Esophagus (tissue), 2 donors: ENCODE measurements around the gene MAPK13. TPM values are rescaled to one million over a fixed set of nuclear protein-coding genes. Genes with fewer than 3 reads are reported as not detected.

Source experiments
- H3K27ac ChIP-seq, 2 donors: one replicate each; pipeline ENCODE4 v1.5.1; 2013; ENCODE audit warnings: low read depth in 2 of 2, mild to moderate bottlenecking in 2 of 2, inconsistent platforms in 1 of 2, low read length in 1 of 2, moderate library complexity in 1 of 2
- H3K27me3 ChIP-seq, 2 donors: one replicate each; pipeline ENCODE4 v1.6.1; 2013; ENCODE audit warnings: low read length in 2 of 2, control low read depth in 1 of 2, mild to moderate bottlenecking in 1 of 2; ENCODE audit not compliant: insufficient read depth in 2 of 2, control insufficient read depth in 1 of 2
- H3K36me3 ChIP-seq, 2 donors: one replicate each; pipeline ENCODE4 v1.6.1; 2013; ENCODE audit warnings: low read length in 1 of 2; ENCODE audit not compliant: control insufficient read depth in 2 of 2, insufficient read depth in 2 of 2
- H3K4me1 ChIP-seq, 2 donors: one replicate each; pipeline ENCODE4 v1.6.1; 2013; ENCODE audit warnings: low read length in 1 of 2; ENCODE audit not compliant: control insufficient read depth in 2 of 2, insufficient read depth in 2 of 2
- H3K4me3 ChIP-seq, 2 donors: one replicate each; pipeline ENCODE4 v1.5.1; 2013; ENCODE audit warnings: low read length in 2 of 2, mild to moderate bottlenecking in 2 of 2, low read depth in 1 of 2, moderate library complexity in 1 of 2
- H3K9me3 ChIP-seq, 2 donors: one replicate each; pipeline ENCODE4 v1.6.1; 2013; ENCODE audit warnings: mild to moderate bottlenecking in 2 of 2, low read depth in 1 of 2, low read length in 1 of 2, moderate library complexity in 1 of 2; ENCODE audit not compliant: control insufficient read depth in 2 of 2, insufficient read depth in 1 of 2
- WGBS, 2 donors: extraction: QIAGEN DNeasy Blood & Tissue Kit; methylation state at CpG; one replicate each; pipeline ENCODE4 v1.1.7; 2013; 5-methylcytosine and 5-hydroxymethylcytosine counted together
- polyA plus RNA-seq, 2 donors: library from polyadenylated mRNA; stranded (reverse); fragments of 200-250 nt; gene quantifications; one replicate each; pipeline ENCODE4 v1.2.3, GENCODE V29; 2013
- donor health status: healthy with polysubstance abuse.
- donor health status: Bipolar disorder and iron deficiency.

The MAPK13 gene
- polyA plus RNA-seq, 2 donors: 53.3 to 91.8 TPM

GRCh38 chr6:36113703-36114102 lies 16.6 kb upstream of the MAPK13 start:
- H3K4me1 ChIP-seq: peaks cover 0 to 4% of the 10 kb centered on the region in 2 donors
- H3K9me3 ChIP-seq: no peaks in the 10 kb centered on the region
- H3K27ac ChIP-seq: no peak overlapping the region
- 61 to 83% methylated on average over 2 of the region's 2 CpGs for WGBS, 2 donors
- H3K27me3 ChIP-seq: no peaks in the 10 kb centered on the region
- H3K4me3 ChIP-seq: no peak overlapping the region
- peaks cover 5 to 6% of the 10 kb centered on the region in 2 donors for H3K36me3 ChIP-seq

DNA sequence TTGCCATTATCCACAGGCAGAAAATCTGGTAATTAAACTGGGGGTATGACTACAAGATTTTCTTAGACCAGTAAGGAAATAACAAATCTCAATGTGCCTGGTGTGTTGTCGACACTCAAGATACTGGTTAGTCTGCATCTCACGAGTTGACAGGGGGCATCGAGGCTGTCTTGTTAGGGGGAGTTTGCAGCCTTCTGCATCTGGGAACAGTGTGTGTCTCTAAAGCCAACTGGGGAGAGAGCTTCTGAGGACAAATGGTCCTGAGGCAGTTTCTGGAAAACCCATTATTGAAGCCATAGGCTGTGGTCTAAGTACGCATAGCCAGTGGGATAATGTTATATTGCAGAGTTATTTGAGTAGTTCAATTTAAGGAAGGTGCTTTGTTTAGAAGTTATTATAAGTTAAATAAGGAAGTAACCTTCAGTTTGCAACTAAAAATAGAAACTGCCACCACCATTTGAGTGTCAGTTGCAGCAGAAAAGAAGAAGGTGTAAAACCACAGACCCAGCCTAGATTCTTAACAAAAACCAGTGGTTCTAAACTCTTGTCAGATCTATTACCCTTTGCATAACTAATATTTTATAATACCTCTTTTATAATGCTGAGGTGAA lies 15.4 kb upstream of the MAPK13 start:
- Histone ChIP-seq H3K27me3 (no peaks in the 10 kb centered on the region), H3K4me3 (no peak overlapping the region), H3K9me3 (no peaks in the 10 kb centered on the region), H3K27ac (no peak overlapping the region), H3K36me3 (peaks cover 5% of the 10 kb centered on the region in 2 donors), H3K4me1 (peaks cover 0 to 4% of the 10 kb centered on the region in 2 donors)
- WGBS, 2 donors: 67 to 74% methylated on average over 4 of the region's 4 CpGs

DNA sequence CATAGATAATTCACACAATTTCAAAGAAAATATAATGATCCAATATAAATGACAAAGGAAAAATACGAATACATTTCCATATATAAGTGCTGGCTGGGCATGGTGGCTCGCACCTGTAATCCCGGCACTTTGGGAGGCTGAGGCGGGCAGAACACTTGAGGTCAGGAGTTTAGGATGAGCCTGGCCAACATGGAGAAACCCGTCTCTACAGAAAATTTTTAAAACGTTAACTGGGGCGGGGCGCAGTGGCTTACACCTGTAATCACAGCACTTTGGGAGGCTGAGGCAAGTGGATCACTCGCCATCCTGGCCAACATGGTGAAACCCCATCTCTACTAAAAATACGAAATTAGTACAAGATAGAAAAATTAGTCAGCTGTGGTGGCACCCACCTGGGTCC lies 14.9 kb upstream of the MAPK13 start:
- Histone ChIP-seq H3K27ac (no peak overlapping the region), H3K9me3 (no peaks in the 10 kb centered on the region), H3K4me1 (peaks cover 0 to 7% of the 10 kb centered on the region in 2 donors), H3K27me3 (no peaks in the 10 kb centered on the region), H3K36me3 (peaks cover 5% of the 10 kb centered on the region in 2 donors), H3K4me3 (no peak overlapping the region)
- 88 to 93% methylated on average over 10 of the region's 10 CpGs for WGBS, 2 donors

DNA sequence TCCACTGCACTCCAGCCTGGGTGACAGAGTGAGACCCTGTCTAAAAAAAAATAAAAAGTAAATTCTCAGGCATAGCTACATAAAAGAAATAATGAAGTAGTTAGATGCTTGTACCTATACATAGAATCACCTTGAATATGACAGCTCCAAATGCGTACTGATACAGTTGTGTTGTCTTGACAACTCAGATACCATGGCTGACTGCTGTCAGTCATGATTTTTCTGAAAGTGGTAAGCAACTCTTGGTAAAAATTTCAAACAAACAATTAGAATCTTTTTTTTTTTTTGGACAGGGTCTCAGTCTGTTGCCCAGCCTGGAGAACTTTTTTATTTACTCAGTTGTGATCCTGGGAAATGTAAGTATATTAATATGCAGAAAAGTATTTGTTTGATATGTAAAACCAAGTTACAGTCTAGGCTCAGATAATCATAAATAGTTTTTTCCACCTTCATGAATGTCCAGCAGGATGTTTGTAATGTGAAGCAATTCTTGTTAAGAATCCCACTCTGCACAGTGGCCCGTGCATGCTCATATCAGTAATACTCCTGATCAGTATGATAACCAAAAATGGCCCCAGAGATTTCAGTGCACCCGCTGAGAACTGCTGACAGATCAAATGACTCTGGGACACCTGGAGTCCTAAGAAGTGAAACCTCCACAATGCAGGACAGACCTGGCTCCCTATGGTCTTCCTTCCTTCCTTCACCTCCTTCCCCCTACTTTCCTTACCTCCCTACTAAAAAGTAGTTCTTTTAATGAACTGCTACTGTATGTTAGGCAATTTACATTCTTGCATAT lies 14.0 kb upstream of the MAPK13 start:
- H3K27me3 ChIP-seq: no peaks in the 10 kb centered on the region
- peaks cover 0 to 12% of the 10 kb centered on the region in 2 donors for H3K4me1 ChIP-seq
- no peak overlapping the region for H3K27ac ChIP-seq
- H3K36me3 ChIP-seq: peaks cover 5% of the 10 kb centered on the region in 2 donors
- H3K4me3 ChIP-seq: no peak overlapping the region
- 74 to 88% methylated on average over 3 of the region's 3 CpGs for WGBS, 2 donors
- H3K9me3 ChIP-seq: no peaks in the 10 kb centered on the region

- 96% methylated on average over 2 of the region's 2 CpGs for WGBS, 2 donors
- Histone ChIP-seq H3K27me3 (no peaks in the 10 kb centered on the region), H3K27ac (peak overlapping the region in 1 of 2 donors; percentile 7), H3K4me1 (peaks cover 0 to 16% of the 10 kb centered on the region in 2 donors), H3K36me3 (peaks cover 2 to 5% of the 10 kb centered on the region in 2 donors), H3K9me3 (no peaks in the 10 kb centered on the region), H3K4me3 (no peak overlapping the region)
These were observed 13.4 kb upstream of the MAPK13 start for GRCh38 chr6:36116943-36117342.

GRCh38 chr6:36117658-36118549 lies 12.4 kb upstream of the MAPK13 start:
- H3K4me1 ChIP-seq: peaks cover 0 to 16% of the 10 kb centered on the region in 2 donors
- H3K36me3 ChIP-seq: peaks cover 2 to 5% of the 10 kb centered on the region in 2 donors
- 70 to 81% methylated on average over 8 of the region's 8 CpGs for WGBS, 2 donors

DNA sequence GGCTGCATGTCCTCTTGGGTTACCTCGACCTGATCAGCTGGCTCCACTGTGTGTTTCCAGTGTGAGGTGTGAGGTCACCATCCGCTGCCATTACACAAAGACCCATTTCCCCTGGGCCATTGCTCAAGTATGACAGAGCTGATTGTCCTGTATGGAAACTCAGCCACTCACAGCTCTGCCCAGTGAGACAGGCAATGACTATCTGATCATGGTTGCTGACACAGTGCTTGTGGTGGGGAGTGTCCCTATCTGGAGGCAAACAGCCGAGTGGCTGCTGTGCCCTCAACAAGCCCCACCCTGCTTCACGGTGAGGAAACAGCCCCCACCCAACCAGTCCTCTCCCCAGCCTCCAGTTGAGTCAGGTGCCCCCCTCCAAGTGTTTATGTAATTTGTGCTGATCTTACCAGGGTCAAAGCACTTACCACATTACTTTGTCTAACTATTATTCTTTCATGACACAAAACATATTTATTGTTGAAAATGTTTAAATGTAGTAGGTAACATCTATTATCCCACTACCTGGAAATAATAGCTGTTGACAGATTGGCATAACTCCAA lies 11.7 kb upstream of the MAPK13 start:
- Histone ChIP-seq H3K27ac (peak overlapping the region; percentile 57 to 77), H3K27me3 (no peaks in the 10 kb centered on the region), H3K4me1 (peaks cover 0 to 16% of the 10 kb centered on the region in 2 donors), H3K4me3 (no peak overlapping the region), H3K36me3 (peaks cover 2 to 5% of the 10 kb centered on the region in 2 donors), H3K9me3 (no peaks in the 10 kb centered on the region)
- WGBS, 2 donors: 36 to 40% methylated on average over 4 of the region's 4 CpGs

More at GRCh38 chr6:36117658-36118549, 12.4 kb upstream of the MAPK13 start:
- Histone ChIP-seq H3K27ac (peak overlapping the region; percentile 15 to 77), H3K4me3 (no peak overlapping the region), H3K9me3 (no peaks in the 10 kb centered on the region), H3K27me3 (no peaks in the 10 kb centered on the region)

- Histone ChIP-seq H3K4me3 (no peak overlapping the region), H3K27ac (no peak overlapping the region), H3K9me3 (no peaks in the 10 kb centered on the region), H3K36me3 (peaks cover 2 to 5% of the 10 kb centered on the region in 2 donors), H3K27me3 (no peaks in the 10 kb centered on the region), H3K4me1 (peaks cover 0 to 16% of the 10 kb centered on the region in 2 donors)
- 74 to 78% methylated on average over 4 of the region's 4 CpGs for WGBS, 2 donors
These were observed 11.1 kb upstream of the MAPK13 start for GRCh38 chr6:36119209-36119608.

DNA sequence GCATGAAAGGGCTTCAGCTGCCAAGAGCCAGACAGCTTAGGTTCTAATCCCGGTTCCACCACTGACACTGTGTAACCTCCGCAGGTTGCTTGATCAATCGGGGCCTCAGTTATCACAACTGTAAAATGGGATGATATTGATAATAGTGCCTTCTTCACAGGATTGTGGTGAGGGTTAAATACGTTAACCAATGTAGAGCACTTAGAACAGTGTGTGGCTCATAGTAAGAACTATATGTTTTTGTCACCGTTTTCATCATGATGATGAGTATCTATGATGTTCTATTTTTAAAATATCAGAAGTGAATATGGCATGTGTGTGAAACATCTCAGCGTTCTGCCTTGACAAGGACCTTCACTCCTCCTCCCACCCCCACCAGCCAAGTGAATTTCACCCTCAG lies 10.3 kb upstream of the MAPK13 start:
- Histone ChIP-seq H3K9me3 (no peaks in the 10 kb centered on the region), H3K36me3 (peaks cover 2 to 5% of the 10 kb centered on the region in 2 donors), H3K4me3 (no peak overlapping the region), H3K4me1 (peaks cover 0 to 18% of the 10 kb centered on the region in 2 donors), H3K27ac (peak overlapping the region; percentile 82 to 97), H3K27me3 (no peaks in the 10 kb centered on the region)
- 81 to 84% methylated on average over 6 of the region's 6 CpGs for WGBS, 2 donors
